Activated CD8-positive, alpha-beta memory T cell treated with anti-CD3 and anti-CD28 coated beads, Interleukin-2, amount 10 ng/mL, durations not matched to agents 7 days and 5 days (primary cell): ENCODE data around the gene EEF1AKMT1. TPM values are rescaled to one million over a fixed set of nuclear protein-coding genes. Genes with fewer than 3 reads are reported as not detected.

Experiments used
- ATAC-seq: fragments of 150-1000 bp; cut with Tn5 transposase; one replicate; pipeline ENCODE4 v1.10.0; 2021; ENCODE audit warnings: moderate library complexity
- CTCF ChIA-PET: fragments of 350-600 bp; sonication (Branson Sonifier 250); formaldehyde crosslinking; loops from one replicate; lab custom pipeline; 2021; ENCODE audit warnings: antibody characterized with exemption; lab: Charles Lee
- DNase-seq: peaks from one replicate; pipeline ENCODE4 v3.0.0-alpha.2; 2020
- H3K27ac Mint-ChIP-seq: one replicate; pipeline ENCODE4 v1.8.0; 2021; ENCODE audit warnings: mild to moderate bottlenecking, mixed read lengths
- H3K27me3 Mint-ChIP-seq: one replicate; pipeline ENCODE4 v1.8.0; 2021; ENCODE audit warnings: mixed read lengths
- H3K36me3 Mint-ChIP-seq: one replicate; pipeline ENCODE4 v1.8.0; 2021; ENCODE audit warnings: mild to moderate bottlenecking, mixed read lengths
- H3K4me1 Mint-ChIP-seq: one replicate; pipeline ENCODE4 v1.8.0; 2021; ENCODE audit warnings: mixed read lengths
- H3K4me3 Mint-ChIP-seq: one replicate; pipeline ENCODE4 v1.8.0; 2021; ENCODE audit warnings: mild to moderate bottlenecking, moderate library complexity, mixed read lengths
- H3K9me3 Mint-ChIP-seq: one replicate; pipeline ENCODE4 v1.8.0; 2022; ENCODE audit warnings: low read depth, mixed read lengths
- total RNA-seq, 2 experiments: library from RNA; stranded (reverse); gene quantifications; one replicate each; pipeline ENCODE4 v1.2.3, GENCODE V29; 2021

EEF1AKMT1 gene
- total RNA-seq, 2 experiments from 2014 or later, result 7.5 to 10.6 TPM

GRCh38 chr13:20711301-20712044 is 62.3 kb downstream of the EEF1AKMT1 start:
- CTCF ChIA-PET, result interaction anchor here (0.6 to 2.0 kb wide), 12 partner anchors 9 to 514 kb away, joined by 3 to 9 read pairs (median 3); partner anchors contain the start of genes EEF1AKMT1, IL17D and XPO4
- H3K27ac Mint-ChIP-seq, result no peak overlapping the region
- H3K27me3 Mint-ChIP-seq, result peaks cover 21% of the 10 kb centered on the region
- DNase-seq (no peak), ATAC-seq (no peak)
- no peaks in the 10 kb centered on the region for H3K9me3 Mint-ChIP-seq
- no peak overlapping the region for H3K4me3 Mint-ChIP-seq
- H3K4me1 Mint-ChIP-seq, result peaks cover 7% of the 10 kb centered on the region
- no peaks in the 10 kb centered on the region for H3K36me3 Mint-ChIP-seq

DNA sequence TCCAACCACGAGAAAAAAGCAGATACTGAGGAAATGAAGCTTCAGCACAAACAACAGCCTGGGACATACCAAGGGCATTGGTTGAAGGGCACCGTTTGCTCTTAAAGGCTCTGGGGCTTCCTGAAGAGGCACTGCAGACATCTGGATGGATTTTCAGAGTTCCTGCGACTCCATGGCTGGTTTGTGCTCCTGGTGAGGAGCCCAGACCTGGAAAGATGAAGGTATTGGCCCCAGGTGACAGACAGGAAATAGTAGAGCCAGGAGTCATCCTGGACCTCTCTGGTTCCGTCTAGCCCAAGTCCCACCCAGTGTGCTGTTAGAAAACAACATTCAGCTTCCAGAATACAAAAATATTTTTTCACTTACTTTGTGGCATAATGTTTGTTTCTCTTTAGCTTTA is 64.0 kb downstream of the EEF1AKMT1 start:
- H3K36me3 Mint-ChIP-seq, result no peaks in the 10 kb centered on the region
- peaks cover 22% of the 10 kb centered on the region for H3K27me3 Mint-ChIP-seq
- H3K27ac Mint-ChIP-seq, result no peak overlapping the region
- no peak overlapping the region for H3K4me3 Mint-ChIP-seq
- CTCF ChIA-PET, result interaction anchor here (0.7 to 3.3 kb wide), 7 partner anchors 13 to 217 kb away, joined by 3 to 19 read pairs (median 3); no protein-coding TSS in a partner anchor
- ATAC-seq, result no peak
- H3K9me3 Mint-ChIP-seq, result no peaks in the 10 kb centered on the region
- H3K4me1 Mint-ChIP-seq, result peaks cover 7% of the 10 kb centered on the region
- DNase-seq, result no peak

- DNase-seq (no peak), ATAC-seq (no peak)
- no peaks in the 10 kb centered on the region for H3K36me3 Mint-ChIP-seq
- H3K27me3 Mint-ChIP-seq, result peaks cover 19% of the 10 kb centered on the region
- no peak overlapping the region for H3K4me3 Mint-ChIP-seq
- CTCF ChIA-PET, result interaction anchor here (0.7 to 3.3 kb wide), 4 partner anchors 14 to 216 kb away, joined by 3 to 19 read pairs (median 4); no protein-coding TSS in a partner anchor
- H3K27ac Mint-ChIP-seq, result no peak overlapping the region
- no peaks in the 10 kb centered on the region for H3K9me3 Mint-ChIP-seq
- peaks cover 7% of the 10 kb centered on the region for H3K4me1 Mint-ChIP-seq
These were observed 64.4 kb downstream of the EEF1AKMT1 start for GRCh38 chr13:20709369-20709768.

DNA sequence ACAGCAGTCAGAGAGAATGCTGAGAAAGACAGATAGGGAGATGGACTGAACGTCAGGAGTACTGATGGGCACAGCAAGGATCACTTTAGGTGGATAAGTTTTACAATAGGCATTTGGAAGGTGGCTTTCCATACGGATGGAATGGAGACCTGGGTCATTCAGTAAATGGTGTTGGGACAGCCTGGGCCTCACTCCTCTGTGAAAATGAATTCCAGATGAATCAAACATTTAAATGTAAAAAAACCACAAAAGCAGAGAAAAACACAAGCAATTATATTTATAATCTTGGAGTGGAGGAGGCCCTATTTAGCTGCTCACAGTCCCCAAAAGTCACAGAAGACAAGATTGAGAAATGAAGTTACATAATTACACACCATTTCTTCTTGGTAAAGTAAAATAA is 65.5 kb downstream of the EEF1AKMT1 start:
- no peaks in the 10 kb centered on the region for H3K9me3 Mint-ChIP-seq
- ATAC-seq (no peak), DNase-seq (no peak)
- CTCF ChIA-PET, result interaction anchor here (0.7 to 3.3 kb wide), 2 partner anchors 218 to 446 kb away, joined by 4 to 19 read pairs; no protein-coding TSS in a partner anchor
- no peaks in the 10 kb centered on the region for H3K36me3 Mint-ChIP-seq
- H3K4me3 Mint-ChIP-seq, result no peak overlapping the region
- no peak overlapping the region for H3K27ac Mint-ChIP-seq
- H3K27me3 Mint-ChIP-seq, result peaks cover 8% of the 10 kb centered on the region
- peaks cover 6% of the 10 kb centered on the region for H3K4me1 Mint-ChIP-seq

DNA sequence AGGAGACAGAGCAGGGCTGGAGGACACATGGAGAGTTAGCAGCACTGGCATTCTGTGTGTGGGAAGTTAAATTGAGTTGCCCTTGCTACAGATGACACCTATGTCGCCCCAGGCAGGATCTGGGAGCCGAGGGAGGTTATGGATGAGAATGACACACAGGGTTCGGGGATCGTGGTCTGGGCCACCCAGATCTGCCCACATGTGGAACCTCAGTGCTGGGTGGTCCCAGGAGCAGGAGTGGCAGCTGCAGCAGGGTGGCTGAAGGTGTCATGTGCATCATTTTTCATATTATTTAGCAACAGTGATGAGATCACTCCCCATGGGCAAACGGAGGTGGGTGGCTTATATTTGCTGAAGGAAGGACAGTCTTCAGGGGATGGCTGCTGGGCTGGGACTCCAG is 67.1 kb downstream of the EEF1AKMT1 start:
- ATAC-seq (no peak), DNase-seq (no peak)
- Mint-ChIP-seq H3K36me3 (no peaks in the 10 kb centered on the region), H3K27ac (no peak overlapping the region), H3K4me1 (peaks cover 11% of the 10 kb centered on the region), H3K9me3 (no peaks in the 10 kb centered on the region), H3K4me3 (no peak overlapping the region), H3K27me3 (peaks cover 10% of the 10 kb centered on the region)
- CTCF ChIA-PET, result interaction anchor here (0.7 to 1.2 kb wide), 2 partner anchors 109 to 526 kb away, joined by 3 to 4 read pairs; no protein-coding TSS in a partner anchor

- ATAC-seq (peak; percentile 2), DNase-seq (no peak)
- no peaks in the 10 kb centered on the region for H3K36me3 Mint-ChIP-seq
- H3K4me1 Mint-ChIP-seq, result peaks cover 11% of the 10 kb centered on the region
- no peaks in the 10 kb centered on the region for H3K9me3 Mint-ChIP-seq
- H3K27me3 Mint-ChIP-seq, result peaks cover 26% of the 10 kb centered on the region
- no peak overlapping the region for H3K27ac Mint-ChIP-seq
- CTCF ChIA-PET, result interaction anchor here (0.7 to 1.5 kb wide), 7 partner anchors 17 to 507 kb away, joined by 3 to 6 read pairs (median 4); no protein-coding TSS in a partner anchor
- peak overlapping the region; percentile 60 for H3K4me3 Mint-ChIP-seq
These were observed 69.2 kb downstream of the EEF1AKMT1 start for GRCh38 chr13:20704459-20705069.

DNA sequence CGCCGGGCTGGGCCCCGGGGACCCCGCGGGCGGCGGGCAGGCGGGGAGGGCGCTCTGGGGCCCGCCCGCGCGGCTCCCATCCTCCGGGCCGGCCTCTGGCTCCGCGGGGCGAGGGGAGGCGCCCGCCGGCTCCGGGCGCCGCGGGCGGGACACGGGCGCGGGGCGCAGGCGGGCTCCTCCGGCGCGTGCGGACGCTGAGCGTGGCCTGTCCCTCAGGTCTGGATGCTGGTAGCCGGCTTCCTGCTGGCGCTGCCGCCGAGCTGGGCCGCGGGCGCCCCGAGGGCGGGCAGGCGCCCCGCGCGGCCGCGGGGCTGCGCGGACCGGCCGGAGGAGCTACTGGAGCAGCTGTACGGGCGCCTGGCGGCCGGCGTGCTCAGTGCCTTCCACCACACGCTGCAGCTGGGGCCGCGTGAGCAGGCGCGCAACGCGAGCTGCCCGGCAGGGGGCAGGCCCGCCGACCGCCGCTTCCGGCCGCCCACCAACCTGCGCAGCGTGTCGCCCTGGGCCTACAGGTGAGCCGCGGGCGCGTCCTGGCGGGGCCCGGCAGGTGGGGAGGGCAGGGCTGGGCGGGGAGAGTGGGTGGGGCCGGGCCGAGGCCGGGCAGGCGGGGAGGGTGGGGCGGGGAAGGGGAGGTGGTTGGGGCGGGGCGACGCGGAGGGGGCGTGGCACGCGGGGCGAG is 69.8 kb downstream of the EEF1AKMT1 start:
- Mint-ChIP-seq H3K9me3 (no peaks in the 10 kb centered on the region), H3K27ac (no peak overlapping the region), H3K36me3 (no peaks in the 10 kb centered on the region), H3K27me3 (peaks cover 28% of the 10 kb centered on the region), H3K4me3 (peak overlapping the region; percentile 60), H3K4me1 (peaks cover 11% of the 10 kb centered on the region)
- CTCF ChIA-PET, result interaction anchor here (0.5 to 2.5 kb wide), 11 partner anchors 8 to 639 kb away, joined by 3 to 6 read pairs (median 4); no protein-coding TSS in a partner anchor
- peak; percentile 81 for DNase-seq
- peak; percentile 91 for ATAC-seq

DNA sequence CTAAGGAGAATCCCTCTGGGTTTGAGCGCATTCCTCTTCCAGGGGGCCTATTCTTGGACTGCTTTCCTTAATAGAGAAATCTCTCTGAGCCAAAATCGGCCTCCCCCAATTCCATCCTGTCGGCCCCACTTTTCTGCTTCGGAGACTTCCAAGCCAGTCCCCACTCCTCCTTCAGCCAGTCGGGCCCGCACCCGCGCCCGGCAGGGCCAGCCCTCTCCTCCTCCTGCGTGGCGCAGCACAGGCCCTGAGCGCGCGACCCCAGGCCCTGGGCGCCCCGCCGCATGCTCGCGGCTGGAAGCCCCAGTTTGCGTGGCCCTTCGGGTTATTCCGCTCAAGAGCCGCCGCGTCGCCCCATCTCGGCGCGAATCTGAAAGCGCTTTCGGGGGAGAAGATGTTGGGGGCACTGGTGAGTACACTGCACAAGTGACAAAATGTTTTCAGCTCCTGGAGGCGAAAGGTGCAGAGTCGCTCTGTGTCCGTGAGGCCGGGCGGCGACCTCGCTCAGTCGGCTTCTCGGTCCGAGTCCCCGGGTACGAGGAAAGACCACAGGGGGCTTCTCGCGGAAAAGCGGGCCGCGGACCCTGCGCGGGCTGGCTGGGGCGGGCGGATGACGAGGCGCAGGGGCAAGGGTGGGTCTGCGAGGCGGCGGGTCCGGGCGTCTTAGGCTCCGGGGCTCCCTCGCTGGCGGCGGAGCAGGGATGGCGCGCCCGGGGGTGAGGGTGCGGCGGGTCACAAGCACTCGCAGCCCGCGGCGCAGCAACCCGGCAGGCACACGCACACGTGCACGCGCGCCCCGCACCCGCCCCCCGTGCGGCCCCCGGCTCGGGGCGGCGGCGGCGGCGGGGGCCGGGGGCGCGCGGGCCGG is 70.6 kb downstream of the EEF1AKMT1 start, which contains the start of gene IL17D:
TSS of gene IL17D (plus strand) at position 785 of the 865 bp plus-strand sequence. CDS start 303 bp downstream, outside the sequence.
- DNase-seq, result peak; percentile 62
- peak within 1 kb of the TSS; percentile 56 for H3K27ac Mint-ChIP-seq
- CTCF ChIA-PET, result interaction anchor here (0.5 to 2.5 kb wide), 12 partner anchors 9 to 640 kb away, joined by 3 to 7 read pairs (median 4); no protein-coding TSS in a partner anchor

DNA sequence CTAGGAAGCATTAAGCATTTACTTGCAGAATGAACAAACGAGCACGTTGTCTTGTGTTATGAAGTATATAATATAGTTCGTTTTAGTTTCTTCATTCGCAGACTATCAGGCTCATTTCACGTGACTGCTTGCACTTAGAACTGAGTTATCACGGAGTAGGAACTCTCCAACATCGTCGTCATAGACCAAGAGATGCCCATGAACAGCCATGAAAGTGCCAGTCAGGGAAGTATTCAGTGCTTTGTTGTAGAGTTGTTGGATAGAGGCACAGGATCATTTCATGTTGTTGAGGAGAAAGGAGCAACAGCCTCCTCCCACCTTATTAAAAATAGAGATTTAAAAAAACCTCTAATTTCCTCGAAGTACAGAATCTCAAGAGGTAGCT is 71.2 kb downstream of the EEF1AKMT1 start:
- no peaks in the 10 kb centered on the region for H3K9me3 Mint-ChIP-seq
- peaks cover 30% of the 10 kb centered on the region for H3K27me3 Mint-ChIP-seq
- H3K36me3 Mint-ChIP-seq, result no peaks in the 10 kb centered on the region
- DNase-seq, result no peak
- no peak for ATAC-seq
- H3K4me1 Mint-ChIP-seq, result peaks cover 11% of the 10 kb centered on the region
- CTCF ChIA-PET, result interaction anchor here (0.6 to 2.5 kb wide), 6 partner anchors 9 to 206 kb away, joined by 3 to 7 read pairs (median 6); no protein-coding TSS in a partner anchor
- H3K4me3 Mint-ChIP-seq, result peak overlapping the region; percentile 80
- H3K27ac Mint-ChIP-seq, result peak overlapping the region; percentile 56

More for the DNA sequence above, 70.6 kb downstream of the EEF1AKMT1 start, which contains the start of gene IL17D:
- peak; percentile 41 for ATAC-seq
- Mint-ChIP-seq H3K4me3 (peak within 1 kb of the TSS; percentile 80), H3K36me3 (no peaks in the 10 kb centered on the region), H3K4me1 (peaks cover 11% of the 10 kb centered on the region), H3K27me3 (peaks cover 28% of the 10 kb centered on the region), H3K9me3 (no peaks in the 10 kb centered on the region)

DNA sequence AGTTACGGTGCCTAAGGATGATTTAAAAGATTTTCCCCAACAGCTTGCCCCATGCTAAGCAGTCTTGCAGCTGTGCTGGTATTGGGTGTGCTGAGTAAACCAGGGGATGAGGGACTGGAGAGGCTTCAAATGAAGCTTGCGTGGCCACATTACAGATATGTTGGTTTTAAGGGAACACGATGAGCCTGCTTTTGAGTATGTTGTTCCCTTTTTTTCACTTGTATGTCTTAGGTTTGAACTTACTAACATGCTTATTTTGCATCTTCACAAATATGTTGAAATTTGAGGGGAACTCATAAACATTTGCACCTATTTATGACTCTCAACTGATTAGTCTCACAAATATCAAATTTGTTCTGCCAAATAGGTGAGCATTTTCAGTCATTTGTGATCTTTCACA is 72.3 kb downstream of the EEF1AKMT1 start:
- H3K4me3 Mint-ChIP-seq, result no peak overlapping the region
- no peaks in the 10 kb centered on the region for H3K36me3 Mint-ChIP-seq
- no peak for ATAC-seq

DNA sequence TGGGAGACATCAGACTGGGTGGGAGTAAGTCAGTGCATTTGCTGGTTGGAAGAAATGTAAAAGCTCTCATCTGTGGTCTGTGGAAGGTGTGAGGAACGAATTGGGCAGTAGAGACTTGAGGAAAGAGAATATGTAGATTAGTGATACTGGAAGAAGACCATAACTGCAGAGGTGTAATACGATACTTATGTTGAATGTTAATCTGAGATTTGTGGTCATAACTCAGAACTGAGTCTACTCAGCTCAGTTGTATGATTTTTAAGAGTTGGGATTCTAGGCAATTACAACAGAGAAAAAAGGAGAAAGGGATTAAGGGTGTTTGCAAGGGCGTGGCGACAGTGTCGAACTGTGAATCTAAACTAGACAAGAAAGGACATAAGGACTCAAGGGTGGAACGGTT is 73.5 kb downstream of the EEF1AKMT1 start:
- ATAC-seq (no peak), DNase-seq (no peak)
- Mint-ChIP-seq H3K27ac (no peak overlapping the region), H3K4me1 (peaks cover 15% of the 10 kb centered on the region), H3K9me3 (no peaks in the 10 kb centered on the region), H3K27me3 (peaks cover 36% of the 10 kb centered on the region), H3K36me3 (no peaks in the 10 kb centered on the region), H3K4me3 (no peak overlapping the region)
- CTCF ChIA-PET, result no interaction called here

More for the DNA sequence above, 72.3 kb downstream of the EEF1AKMT1 start:
- Mint-ChIP-seq H3K27ac (no peak overlapping the region), H3K9me3 (no peaks in the 10 kb centered on the region), H3K4me1 (peaks cover 11% of the 10 kb centered on the region), H3K27me3 (peaks cover 30% of the 10 kb centered on the region)
- DNase-seq, result no peak
- CTCF ChIA-PET, result interaction anchor here (2.5 kb wide), 1 partner anchor 10 kb away, joined by 6 read pairs; no protein-coding TSS in a partner anchor

- Mint-ChIP-seq H3K27ac (no peak overlapping the region), H3K36me3 (no peaks in the 10 kb centered on the region), H3K4me1 (peaks cover 15% of the 10 kb centered on the region), H3K27me3 (peaks cover 32% of the 10 kb centered on the region), H3K9me3 (no peaks in the 10 kb centered on the region), H3K4me3 (no peak overlapping the region)
- CTCF ChIA-PET, result no interaction called here
- no peak for DNase-seq
- no peak for ATAC-seq
These were observed 74.0 kb downstream of the EEF1AKMT1 start for GRCh38 chr13:20699715-20700114.
